Inflammatory macrophage (primary cell): ENCODE measurements around the gene SHROOM3.

Experiments used
- DNase-seq, 2 donors: peaks; one replicate each; pipeline ENCODE4 v3.0.0-alpha.2; 2020 to 2022

Gene SHROOM3

DNA sequence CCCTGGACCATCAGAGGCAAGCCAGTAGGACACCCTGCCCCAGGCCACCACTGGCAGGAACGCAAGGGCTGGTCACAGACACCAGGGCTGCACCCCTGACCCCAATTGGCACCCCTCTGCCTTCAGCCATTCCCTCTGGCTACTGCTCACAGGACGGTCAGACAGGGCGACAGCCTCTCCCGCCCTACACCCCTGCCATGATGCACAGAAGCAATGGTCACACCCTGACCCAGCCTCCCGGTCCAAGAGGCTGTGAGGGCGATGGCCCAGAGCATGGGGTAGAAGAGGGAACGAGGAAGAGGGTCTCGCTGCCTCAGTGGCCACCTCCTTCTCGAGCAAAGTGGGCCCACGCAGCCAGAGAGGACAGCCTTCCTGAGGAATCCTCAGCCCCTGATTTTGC is 319.4 kb downstream of the SHROOM3 start:
- no peak for DNase-seq

DNA sequence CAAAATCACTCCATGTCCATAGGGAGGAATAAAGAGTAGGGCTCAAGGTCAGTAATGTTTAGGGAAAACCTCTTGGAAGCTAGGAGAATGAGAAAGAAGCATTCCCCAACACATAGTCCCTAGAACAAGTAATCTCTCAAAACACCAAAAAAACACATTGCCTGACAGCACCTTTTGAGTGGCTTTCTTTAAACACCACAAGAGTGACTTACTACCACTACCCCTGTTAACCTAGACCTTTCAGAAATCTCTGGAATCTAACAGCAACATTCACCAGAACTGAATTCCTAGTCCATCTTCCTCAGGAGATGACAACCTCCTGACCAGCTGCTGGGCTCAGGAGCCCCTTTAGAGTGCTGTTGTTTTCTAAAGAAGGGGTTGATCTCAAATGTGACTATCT is 320.7 kb downstream of the SHROOM3 start:
- DNase-seq: no peak

DNA sequence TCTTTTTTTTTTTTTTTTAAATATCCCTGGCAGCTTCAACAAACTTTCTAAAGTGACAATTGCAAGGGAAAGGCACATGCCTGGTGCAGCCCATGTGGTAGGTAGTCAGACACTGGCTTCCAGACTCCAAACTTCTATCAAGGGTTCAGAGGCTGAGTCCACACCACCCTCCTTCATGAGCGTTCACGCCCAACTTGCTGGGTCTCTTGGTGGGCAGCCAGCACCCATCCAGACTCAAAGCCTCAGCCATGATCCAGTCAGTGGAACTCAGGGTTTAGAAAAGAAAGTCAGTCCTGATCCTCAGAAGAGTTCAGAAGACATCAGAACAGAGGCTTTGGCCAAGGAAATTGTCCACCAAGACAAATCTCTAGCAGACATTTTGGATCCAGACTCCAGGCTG is 321.4 kb downstream of the SHROOM3 start:
- DNase-seq: no peak

DNA sequence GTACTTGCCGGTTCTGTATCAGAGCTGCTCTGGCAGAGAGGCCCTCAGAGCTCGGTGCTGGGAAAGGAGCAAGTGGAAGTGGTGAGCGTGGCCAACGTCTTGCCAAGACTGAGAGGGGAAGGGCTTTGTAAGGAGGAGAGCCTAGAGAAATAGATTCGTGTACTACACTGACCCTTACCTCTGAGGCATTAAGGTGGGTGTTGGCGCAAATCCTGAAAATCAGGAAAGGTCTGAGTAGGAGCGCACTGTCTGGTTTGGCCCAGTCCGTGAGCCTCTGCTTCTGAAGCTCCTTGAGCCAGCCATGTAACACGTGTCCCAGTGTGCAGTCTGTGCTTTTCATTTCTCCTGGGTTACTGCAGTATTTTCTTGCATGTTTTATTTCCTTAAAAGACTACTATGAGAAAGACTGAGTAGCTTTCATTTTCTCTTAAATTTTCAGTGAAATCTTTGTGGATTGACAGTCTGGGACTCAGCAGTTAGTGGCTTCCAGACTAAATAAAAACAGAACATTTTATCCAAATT is 322.4 kb downstream of the SHROOM3 start:
- DNase-seq: no peak

DNA sequence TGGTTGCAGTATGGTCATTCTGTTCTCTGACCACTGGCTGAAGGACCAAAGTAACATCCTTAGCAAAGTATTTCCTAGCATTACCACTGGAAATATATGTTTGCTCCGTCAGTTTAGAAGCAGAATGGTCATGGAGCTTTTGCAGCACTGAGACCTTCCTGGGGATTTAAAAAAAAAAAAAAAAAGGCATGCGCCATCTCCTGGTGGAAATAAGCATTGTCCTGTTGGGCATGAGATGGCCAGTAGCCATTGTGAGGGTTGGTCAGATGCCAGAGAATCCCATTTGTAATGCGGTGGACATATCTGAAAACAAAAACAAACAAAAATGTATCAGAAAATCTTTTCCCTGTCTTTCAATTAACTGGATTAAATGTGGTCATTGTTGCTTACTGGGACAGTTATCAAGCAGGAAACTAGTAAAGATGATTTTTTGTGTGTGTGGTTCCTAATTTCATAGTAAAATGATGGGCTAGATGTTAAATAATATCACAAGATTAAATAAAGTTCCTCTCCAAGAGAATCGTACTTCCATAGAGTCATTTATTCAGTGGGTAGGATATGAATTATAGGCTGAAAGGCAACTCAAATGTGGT is 323.4 kb downstream of the SHROOM3 start:
- DNase-seq: peak; percentile 44 to 53

DNA sequence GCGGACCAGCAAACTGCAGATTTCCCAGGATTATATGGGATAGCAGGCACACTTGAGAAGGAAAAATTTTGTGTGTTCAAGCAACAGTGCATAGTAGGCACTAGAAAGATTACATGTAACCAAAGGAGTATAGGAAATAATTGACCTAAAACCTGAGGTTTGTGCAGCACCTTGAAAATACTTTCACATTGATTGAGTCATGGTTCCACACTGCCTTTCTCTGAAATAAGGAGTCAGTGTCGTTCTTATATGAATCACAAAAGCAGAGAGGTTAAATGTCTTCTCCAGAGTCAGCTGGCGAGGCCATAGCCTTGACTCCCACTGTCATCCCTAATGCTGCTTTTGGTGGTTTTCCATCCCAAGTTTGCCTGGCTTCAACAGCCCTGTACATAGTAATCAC is 324.0 kb downstream of the SHROOM3 start:
- DNase-seq: no peak

DNA sequence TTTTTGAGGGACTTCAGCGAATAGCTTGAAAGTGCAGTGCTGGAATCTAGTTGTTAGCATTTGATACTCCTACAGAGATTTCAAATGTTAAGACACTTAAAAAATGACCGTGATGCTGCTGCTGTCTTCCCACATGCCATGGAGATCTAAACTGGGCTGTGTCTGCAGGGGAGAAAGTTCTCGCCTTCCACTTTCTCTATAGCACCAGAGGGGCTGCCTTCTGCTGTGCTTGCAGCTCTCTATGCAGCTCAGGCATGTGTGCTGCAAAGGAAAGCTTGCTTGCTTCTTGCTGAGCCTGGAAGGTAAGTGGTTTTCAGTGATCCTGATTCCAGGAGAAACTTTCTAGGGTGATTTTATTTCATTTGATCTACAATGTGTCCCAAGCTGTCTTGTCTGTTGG is 325.2 kb downstream of the SHROOM3 start:
- no peak for DNase-seq

DNA sequence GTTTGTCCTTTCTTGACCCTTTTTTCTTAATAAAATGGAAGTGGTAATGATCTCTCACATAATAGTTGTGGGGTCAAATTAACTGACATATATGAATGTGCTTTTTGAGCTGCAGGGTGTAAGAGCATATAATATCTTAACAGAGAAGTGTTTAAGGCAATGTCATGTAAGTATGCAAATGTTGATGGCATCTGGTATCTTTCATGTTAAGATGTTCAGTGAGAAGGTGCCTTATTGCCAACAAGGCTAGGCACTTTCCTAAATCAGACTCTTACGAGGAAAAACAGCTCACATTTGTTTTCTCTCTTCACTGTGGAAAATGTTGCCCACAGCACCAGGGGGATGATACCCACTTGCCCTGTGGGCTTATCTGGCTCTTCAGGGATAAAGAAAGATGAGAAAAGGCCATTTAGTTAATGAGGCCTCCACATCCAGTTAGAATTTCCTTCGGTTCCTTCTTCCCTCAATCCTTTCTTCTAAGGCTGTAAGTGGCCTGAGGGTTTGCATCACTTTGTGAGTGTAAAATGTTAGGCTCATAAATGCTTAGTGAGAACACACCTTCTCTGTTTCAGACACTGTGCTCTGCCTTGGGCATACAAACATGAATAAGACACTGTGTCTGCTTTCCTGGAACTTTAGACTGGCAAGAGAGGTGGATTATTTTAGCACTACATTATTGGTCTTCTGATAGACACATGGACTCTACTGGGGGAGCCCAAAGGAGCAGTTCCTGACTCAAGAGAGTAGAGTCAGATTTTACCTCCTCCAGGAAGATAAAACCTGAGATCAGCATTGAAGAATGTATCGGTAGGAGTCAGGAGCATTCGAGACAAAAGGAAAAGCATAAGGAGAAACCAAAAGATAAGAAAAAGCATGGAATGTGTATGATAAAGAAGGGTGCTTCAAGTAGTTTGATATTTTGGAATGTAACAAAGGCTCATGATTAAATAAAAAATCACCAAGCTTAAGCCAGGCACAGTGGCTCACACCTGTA is 327.4 kb downstream of the SHROOM3 start:
- no peak for DNase-seq

DNA sequence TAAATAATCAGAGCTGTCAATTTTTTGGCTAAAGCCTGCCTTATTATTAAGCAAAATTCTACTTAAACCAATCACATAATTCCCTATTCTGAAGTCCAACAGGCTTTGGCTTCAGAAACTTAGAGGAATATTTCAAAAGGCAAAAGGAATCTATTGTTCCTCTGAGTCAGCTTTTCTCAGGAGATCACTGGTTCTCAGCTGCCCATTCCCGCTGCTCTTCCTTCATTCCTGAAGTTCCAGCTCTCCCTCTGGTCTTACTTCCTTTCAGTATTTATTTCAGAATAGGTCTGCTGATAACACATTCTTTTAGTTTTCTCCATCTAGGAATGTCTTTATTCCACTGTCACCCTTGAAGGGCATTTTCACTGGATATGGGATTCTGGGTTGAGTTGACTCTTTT is 329.2 kb downstream of the SHROOM3 start:
- no peak for DNase-seq

DNA sequence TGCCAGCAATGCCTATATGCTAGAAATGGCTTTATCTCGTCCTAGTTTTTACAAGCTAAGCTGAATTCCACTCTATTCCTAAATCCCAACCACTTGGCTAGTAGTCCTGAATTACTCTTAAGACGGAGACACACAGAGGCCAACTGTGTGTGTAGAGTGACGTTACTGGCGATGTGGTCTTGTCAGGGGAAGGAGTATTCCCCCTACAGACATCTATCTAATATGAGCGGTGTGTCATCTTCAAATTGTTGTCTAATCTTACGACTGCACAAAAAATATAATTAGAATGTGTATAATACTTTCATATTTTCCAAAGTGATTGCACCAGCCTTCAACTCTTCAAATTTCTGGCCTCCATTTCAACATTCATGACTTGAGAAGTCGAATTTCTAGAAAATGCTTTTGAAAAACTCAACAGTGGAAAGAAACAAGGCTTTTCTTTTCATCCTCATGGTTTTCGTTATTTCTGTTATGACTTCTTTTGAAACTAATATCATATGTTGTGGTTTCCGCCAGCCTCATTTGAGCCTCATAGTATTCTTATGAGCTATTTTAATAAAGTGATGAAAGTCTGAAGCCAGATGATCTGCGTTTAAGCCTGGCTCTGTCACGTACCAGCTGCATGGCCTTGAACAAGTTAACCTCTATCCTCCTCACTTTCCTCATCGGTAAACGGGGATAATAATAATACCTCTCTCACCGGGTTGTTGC is 330.6 kb downstream of the SHROOM3 start:
- DNase-seq: no peak

DNA sequence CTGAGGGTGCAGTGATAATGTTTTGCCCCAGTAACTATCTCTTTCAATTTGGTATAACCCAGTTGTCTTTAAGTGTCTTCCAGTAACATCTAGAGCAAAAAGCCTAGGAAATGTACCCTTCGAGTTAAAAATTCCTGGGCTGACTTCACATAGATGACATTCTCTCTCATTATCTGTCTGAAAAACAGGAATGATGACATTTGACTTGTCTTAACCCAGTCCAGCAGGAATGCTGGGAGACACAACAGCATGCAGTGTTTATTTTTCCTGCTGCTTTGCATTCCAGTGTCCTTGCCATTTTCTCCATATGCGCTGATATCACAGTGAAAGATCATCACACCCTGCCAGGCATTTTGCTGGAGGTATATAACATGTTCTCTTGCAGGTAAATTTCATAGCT is 333.0 kb downstream of the SHROOM3 start:
- DNase-seq: no peak

DNA sequence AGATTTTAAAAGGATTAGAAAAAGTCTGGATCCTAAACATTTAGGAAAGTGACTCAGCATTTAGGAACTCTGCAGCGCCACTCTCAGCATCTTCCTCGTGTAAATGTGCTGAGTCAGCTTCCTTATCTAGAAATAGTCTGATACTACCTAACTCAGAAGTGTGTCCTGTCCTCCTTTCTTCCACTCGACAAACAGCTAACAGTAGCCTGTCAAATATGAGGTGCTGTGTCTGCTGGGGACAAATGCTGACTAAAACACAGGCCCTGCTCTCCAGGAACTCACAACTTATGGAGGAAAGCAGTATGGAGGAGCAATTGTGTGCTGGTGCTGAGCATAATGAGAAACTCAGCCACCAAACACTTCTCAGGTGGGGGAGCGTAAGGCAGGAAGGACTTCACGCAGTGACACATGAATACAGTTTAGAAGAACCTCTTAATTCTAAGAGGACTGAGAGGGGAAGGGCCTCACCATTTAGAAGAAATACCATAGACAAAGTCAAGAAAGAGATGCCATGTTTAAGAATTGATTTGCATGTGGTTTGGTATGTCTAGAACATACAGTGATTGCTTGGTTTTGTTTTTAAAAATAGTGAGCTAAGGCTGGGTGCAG is 337.6 kb downstream of the SHROOM3 start:
- no peak for DNase-seq

DNA sequence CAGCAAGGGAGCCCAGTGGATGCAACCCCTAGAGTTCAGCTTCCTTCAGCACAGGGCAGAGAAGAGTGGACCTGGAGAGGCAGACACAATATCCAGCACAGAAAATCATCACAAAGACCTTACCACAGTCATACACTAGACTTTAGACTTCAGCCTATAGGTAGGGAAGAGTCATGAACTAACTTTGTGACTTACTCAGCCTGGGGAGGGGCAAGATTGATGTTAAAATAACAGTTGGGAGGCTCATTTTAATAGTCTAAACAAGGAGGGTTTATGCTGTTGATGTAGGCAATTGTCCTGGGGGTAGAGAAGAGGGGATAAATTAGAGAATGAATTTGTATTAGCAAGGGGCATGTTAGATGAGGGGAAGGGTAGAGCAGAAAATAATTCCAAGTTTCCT is 338.7 kb downstream of the SHROOM3 start:
- no peak for DNase-seq

DNA sequence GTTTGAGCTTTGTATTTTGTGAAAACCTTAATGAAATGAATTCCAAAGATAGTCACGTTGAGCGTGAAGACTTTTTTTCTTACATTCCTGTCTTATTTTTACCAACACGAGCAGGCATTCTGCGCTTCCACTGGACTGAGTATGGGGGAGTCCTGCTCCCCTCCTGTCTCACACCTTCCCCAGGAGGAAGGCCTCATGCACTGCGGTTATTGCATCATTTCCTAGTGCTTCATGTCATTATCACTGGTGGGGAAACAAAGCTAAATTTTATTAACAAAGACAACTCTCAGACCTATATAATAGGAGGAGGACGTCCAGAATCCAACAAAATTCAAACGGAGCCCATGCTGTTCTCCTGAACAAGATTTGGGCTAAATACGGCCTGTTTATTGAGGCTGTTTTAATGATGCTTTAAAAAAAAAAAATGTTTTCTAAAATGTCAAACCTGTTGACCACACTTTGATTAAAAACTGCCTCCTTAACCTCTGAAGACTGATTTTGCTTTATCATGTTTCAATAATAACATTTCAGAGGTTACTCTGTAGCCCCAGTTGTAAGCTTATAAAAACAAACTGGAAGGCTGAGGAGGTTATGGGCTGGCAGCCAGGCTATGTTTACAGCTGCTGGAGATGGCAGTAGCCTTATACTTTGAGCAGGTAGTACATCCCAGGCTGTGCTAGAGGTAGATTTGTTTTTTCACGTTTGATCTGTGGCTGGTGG is 344.9 kb downstream of the SHROOM3 start:
- no peak for DNase-seq

DNA sequence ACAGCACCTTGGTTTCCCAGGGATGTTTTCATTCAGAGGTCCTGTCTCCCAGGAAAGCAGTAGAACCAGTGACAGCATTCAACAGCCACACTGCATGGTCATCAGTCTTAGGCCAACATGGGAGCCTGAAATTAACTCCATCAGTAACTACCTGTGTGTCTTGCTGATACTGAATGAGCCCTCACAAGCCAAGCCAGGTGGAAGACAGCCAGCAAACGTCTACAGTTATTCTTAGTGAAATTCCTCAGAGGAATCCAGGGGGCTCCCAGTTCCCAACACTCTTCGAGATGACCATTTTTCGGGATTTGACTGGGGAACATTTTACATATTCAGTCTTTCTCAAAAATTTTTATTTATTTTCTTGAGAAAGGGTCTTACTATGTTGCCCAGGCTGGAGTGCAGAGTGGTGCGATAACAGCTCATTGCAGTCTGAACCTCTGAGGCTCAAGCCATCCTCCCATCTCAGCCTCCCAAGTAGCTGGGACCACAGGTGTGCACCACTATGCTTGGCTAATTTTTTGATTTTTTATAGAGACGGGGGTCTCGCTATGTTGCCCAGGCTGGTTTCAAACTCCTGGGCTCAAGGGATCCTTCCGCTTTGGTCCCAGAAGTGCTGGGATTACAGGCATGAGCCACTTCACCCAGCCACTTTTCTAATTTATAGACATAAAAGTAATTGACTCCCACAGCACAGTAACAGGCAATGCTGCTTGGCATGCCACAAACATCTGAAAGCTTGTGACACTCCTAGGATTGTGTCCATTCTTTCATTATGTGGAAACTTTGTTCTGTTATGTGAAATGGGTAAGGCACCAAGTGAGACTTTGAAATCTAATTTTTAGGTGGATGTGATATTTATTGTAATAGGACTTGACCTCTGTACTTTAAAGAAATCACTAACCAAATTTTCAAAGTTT is 346.0 kb downstream of the SHROOM3 start:
- no peak for DNase-seq

DNA sequence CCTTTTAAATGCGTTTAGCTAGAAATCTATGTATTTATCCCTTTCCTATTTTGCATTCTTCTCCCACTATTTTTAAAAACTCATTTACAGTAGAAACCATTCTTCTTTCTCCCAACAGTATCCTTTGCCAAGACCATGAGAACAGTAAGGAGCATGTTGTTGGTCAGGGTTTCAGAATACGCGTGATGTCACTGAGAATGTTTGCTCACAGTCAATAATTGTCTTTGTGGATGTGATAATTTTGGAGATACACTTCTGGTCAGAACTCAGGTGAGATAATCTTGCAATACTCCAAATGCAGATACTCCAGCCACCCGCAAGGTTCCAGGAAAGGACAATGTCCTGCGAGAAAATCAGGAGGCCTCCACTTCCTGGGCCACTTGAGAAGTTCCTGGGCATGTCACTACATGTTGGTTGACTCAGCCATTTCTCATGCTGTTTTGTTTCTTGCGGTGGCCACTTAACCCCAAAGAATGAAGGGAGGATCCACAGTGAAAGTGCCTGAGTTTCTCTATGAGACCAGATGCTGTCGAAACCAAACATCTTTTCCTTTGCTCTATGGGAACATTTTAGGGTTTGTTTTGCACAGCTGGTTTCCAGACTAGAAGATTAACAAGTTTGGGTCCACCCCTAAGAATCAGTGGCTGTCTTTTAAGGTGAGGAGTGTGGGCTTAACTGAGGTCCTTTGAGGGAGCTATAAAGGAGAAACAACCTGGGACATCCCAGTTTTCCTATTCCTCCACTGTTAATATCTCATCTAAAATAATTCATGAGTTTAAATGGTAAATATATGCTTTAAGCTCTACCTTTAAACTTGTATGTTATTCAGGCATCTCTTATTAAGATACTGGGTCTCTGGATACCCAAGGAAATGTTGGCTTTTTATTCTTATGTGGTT is 346.9 kb downstream of the SHROOM3 start:
- DNase-seq: no peak

DNA sequence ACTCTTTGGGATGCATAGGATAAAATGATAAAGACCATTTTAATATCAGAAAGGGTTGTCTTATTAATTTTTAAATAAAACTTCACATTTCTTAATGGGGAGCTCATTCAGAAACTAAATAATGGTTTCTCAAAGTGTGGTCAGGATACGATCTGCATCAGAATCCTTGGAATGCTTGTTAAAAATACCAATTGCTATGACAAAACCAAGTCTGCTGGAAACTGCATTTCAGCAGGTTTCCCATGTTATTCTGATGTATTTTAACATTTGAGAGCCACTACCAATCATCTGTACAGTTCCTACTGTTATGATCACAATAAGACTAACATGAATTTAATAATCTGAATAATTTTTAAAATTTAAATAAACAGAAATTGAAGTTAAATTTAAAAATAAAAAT is 347.8 kb downstream of the SHROOM3 start:
- no peak for DNase-seq

DNA sequence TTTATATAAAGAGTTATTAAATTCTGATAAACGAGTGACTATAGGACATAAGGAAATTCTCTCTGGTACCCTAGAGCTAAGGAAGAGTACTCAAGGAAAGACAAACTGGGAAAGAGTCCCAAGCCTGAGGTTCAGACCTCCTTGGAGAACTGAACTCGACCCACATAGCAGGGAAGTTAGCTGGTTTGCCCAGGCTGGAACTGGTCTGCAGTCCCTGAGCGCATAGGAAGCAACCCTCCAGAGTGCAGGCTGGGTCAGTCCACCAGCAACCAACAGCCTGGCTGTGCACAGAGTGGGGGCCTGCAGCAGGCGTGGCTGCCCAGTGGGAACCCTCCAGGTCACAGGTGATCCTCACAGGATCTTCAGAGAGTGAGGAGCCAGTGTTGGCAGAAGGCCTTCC is 348.8 kb downstream of the SHROOM3 start:
- DNase-seq: no peak

DNA sequence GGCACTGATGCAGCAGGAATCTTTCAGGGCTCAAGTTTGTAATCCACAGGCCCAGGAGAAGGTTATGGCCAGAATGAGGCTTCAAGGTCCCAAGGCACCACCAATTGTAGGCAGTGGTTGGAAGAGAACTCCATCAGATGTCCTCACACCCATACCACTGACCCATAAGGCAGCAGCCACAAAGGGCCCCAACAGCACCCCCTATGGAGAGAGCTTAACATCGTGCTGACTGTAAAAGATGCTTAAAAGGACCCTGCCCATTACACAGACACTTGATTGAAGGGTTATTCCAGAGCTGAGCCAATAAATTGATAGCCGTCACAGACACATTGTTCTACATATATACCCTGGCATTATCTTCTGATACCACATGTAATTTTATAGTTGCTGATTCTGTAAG is 349.2 kb downstream of the SHROOM3 start:
- DNase-seq: no peak

DNA sequence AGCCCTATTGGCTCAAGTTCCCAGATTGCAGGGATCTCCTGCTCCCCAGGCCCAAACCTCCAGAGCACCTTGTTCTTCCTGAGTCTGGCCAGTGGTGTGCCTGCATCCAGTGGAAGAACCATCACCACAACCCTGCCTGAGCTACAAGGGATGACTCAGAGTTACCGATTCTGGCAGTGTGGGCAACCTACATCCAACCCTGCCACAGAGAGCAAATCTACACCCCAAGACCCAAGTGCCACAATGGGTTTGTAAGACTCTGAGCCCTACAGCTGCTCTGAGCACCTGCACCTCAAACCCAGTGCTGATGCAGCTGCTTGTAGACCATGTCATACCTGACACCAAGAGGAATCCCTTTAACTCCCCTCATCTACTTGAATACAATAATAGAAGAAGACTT is 352.9 kb downstream of the SHROOM3 start:
- DNase-seq: no peak
